GM12864 (cell line): ENCODE results near the gene MFN2.
A peak's percentile ranks its signal among the peaks of the same experiment; 100 is the strongest.

Source experiments
- DNase-seq: peaks from one replicate; pipeline ENCODE4 v3.0.0-alpha.2; 2011; ENCODE audit warnings: low read depth
- H3K4me3 ChIP-seq: 2 replicates; pipeline ENCODE4 v1.5.1; 2011; ENCODE audit warnings: mild to moderate bottlenecking, low read depth, low read length, control low read depth
- TF ChIP-seq, protein P1 (sequence below): IDR thresholded peaks from 2 replicates; pipeline ENCODE4 v1.5.1; 2011; ENCODE audit warnings: low read depth, mild to moderate bottlenecking, moderate library complexity, low read length, control low read depth, inconsistent platforms; ENCODE audit errors: missing control alignments

Gene MFN2

GRCh38 chr1:12055259-12055658 lies 75.0 kb downstream of the MFN2 start:
- DNase-seq, result no peak

GRCh38 chr1:12056331-12056841 lies 76.1 kb downstream of the MFN2 start:
- TF ChIP-seq, protein P1, sequence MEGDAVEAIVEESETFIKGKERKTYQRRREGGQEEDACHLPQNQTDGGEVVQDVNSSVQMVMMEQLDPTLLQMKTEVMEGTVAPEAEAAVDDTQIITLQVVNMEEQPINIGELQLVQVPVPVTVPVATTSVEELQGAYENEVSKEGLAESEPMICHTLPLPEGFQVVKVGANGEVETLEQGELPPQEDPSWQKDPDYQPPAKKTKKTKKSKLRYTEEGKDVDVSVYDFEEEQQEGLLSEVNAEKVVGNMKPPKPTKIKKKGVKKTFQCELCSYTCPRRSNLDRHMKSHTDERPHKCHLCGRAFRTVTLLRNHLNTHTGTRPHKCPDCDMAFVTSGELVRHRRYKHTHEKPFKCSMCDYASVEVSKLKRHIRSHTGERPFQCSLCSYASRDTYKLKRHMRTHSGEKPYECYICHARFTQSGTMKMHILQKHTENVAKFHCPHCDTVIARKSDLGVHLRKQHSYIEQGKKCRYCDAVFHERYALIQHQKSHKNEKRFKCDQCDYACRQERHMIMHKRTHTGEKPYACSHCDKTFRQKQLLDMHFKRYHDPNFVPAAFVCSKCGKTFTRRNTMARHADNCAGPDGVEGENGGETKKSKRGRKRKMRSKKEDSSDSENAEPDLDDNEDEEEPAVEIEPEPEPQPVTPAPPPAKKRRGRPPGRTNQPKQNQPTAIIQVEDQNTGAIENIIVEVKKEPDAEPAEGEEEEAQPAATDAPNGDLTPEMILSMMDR, result no peak
- DNase-seq, result peak; percentile 71
- H3K4me3 ChIP-seq, result no peak overlapping the region

More at GRCh38 chr1:12055259-12055658, 75.0 kb downstream of the MFN2 start:
- TF ChIP-seq, protein P1, result no peak
- H3K4me3 ChIP-seq, result no peak overlapping the region

DNA sequence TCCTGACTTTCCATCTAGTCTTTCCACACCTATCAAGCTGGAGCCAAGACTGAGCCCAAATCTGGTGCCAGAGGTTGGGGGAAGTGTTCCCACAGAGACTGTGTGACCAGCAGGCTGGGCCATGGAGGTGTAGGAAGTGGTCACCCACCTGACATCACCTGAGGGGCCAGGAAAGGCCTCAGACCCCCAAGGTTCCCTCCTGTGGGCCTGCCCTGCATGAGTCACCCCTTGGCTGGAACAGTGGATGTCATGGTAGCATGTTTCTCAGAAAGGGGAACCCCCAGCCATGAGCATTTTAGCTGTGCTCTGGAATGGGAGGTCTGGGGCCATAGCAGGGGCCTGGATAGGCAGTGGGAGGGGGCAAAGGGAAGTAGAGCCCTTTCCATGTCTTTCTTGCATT lies 77.1 kb downstream of the MFN2 start:
- no peak overlapping the region for H3K4me3 ChIP-seq
- DNase-seq, result no peak
- TF ChIP-seq, protein P1, result no peak

DNA sequence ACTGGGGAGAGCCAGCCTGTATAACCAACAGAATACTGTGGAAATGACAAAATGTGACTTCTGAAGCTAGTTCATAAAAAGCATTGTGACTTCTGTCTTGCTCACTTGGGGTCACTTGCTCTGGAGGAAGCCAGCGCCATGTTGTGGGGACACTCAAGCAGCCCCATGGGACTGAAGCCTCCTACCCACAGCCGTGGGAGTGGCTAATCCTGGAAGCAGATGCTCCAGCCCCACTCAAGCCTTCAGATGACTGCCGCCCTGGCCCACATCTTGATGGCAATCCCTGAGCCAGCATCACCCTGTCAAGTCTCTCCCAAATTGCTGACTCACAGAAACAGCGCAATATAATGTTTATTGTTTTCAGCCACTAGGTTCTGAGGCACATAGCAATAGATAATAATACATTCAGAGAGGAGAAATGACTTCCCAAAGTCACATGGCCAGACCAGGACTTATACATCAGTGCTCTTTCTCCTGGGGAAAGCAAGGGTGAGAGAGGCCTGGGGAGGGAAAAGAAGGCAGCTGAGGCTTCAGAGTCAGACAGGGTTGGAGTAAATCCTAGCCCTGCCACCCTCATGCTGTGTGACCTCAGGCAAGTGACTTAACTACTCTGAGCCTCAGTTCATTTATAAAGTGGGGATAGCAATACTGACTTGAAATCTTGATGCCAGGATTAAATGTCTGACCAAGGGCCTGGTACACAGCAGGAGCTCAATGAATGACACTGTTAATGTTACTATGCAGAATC lies 77.9 kb downstream of the MFN2 start:
- no peak for DNase-seq
- TF ChIP-seq, protein P1, result no peak
- H3K4me3 ChIP-seq, result no peak overlapping the region

- DNase-seq, result no peak
- TF ChIP-seq, protein P1, result no peak
- H3K4me3 ChIP-seq, result no peak overlapping the region
Observed at GRCh38 chr1:12059226-12059625, 79.0 kb downstream of the MFN2 start.

GRCh38 chr1:12059722-12060464 lies 79.6 kb downstream of the MFN2 start:
- DNase-seq, result no peak
- TF ChIP-seq, protein P1, result no peak
- H3K4me3 ChIP-seq, result peak overlapping the region; percentile 6
